ENCODE measurements around the gene FKBP10. TPM values are rescaled to one million over a fixed set of nuclear protein-coding genes. Genes with fewer than 3 reads are reported as not detected.

FKBP10 gene
- total and polyA plus RNA-seq, 9 of the 15 experiments (the other 6 are each of a cell fraction or from before 2014, with no cell fraction given), result 0.03 to 3.0 (median 1.4) TPM; not detected in 1

DNA sequence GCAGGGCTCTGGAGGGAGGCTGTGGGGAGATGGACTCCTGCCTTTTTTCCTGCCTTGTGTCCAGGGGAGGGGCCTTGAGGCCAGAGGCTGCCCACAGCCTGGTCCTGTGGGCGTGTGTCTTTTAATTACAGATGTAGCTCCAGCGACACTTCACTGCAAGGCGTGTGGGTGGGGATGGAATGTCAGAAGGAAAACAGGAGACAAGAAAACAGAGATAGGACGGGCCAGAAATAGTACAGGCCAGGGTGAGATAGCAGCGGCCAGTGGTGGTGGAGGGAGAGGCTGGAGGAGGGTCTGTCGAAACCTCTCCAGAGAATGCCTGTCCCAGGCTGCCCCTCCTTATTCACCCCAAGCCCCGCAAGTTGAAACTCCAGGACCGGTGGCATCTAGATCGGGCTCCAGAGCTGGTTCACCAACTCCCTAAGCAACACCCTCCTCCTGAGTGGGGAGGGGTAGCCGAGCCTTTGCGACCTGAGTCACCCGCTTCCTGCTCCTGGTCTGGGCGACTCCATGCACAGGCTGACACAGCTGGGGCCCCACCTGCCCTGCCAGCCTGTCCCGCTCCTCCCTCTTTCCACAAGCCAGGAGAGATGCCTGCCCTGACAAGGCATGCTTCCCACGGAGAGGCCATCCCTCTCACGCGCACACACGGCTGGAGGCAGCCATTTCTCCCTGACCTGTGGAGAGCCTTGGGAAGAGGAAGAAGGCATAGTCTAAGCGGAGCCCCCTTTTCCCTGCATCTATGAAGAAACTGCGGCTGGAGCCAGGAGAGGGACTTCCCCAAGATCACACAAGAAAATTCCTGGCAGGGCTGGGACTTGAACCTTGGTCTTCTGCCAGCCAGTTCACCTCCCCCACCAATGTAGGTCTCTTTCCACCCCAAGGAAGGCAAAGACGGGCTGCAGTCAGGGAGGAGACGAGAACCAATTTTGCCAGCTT, 19.7 kb upstream of the FKBP10 start (continued):
- TF ChIP-seq, protein P1, sequence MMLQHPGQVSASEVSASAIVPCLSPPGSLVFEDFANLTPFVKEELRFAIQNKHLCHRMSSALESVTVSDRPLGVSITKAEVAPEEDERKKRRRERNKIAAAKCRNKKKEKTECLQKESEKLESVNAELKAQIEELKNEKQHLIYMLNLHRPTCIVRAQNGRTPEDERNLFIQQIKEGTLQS (IDR thresholded peaks at IDR 0.05), result peak; percentile 35
- TF ChIP-seq, protein P1 (CRISPR knock-in tag; conservative IDR thresholded peaks at IDR 0.05), result no peak
- TF ChIP-seq, protein P2, sequence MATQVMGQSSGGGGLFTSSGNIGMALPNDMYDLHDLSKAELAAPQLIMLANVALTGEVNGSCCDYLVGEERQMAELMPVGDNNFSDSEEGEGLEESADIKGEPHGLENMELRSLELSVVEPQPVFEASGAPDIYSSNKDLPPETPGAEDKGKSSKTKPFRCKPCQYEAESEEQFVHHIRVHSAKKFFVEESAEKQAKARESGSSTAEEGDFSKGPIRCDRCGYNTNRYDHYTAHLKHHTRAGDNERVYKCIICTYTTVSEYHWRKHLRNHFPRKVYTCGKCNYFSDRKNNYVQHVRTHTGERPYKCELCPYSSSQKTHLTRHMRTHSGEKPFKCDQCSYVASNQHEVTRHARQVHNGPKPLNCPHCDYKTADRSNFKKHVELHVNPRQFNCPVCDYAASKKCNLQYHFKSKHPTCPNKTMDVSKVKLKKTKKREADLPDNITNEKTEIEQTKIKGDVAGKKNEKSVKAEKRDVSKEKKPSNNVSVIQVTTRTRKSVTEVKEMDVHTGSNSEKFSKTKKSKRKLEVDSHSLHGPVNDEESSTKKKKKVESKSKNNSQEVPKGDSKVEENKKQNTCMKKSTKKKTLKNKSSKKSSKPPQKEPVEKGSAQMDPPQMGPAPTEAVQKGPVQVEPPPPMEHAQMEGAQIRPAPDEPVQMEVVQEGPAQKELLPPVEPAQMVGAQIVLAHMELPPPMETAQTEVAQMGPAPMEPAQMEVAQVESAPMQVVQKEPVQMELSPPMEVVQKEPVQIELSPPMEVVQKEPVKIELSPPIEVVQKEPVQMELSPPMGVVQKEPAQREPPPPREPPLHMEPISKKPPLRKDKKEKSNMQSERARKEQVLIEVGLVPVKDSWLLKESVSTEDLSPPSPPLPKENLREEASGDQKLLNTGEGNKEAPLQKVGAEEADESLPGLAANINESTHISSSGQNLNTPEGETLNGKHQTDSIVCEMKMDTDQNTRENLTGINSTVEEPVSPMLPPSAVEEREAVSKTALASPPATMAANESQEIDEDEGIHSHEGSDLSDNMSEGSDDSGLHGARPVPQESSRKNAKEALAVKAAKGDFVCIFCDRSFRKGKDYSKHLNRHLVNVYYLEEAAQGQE (IDR thresholded peaks at IDR 0.05; ENCODE audit: borderline replicate concordance), result peak; percentile 12; the same call in 1 of the 2 replicates
- TF ChIP-seq, protein P2 (CRISPR knock-in tag; IDR thresholded peaks at IDR 0.05; ENCODE audit: low read depth), result no peak
- TF ChIP-seq RBM25 (IDR thresholded peaks at IDR 0.05; ENCODE audit: low read depth, low read length, severe bottlenecking) (no peak), TEAD1 (CRISPR knock-in tag; IDR thresholded peaks at IDR 0.05) (peak in 1 of 2 experiments; percentile 82; a peak in 3 of 4 replicates), NCOA6 (IDR thresholded peaks at IDR 0.05) (no peak), SMAD4 (CRISPR knock-in tag; conservative IDR thresholded peaks at IDR 0.05) (peak; percentile 84)
- TF ChIP-seq, protein P3, sequence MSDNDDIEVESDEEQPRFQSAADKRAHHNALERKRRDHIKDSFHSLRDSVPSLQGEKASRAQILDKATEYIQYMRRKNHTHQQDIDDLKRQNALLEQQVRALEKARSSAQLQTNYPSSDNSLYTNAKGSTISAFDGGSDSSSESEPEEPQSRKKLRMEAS (CRISPR knock-in tag; IDR thresholded peaks at IDR 0.05), result 0 out of 2 replicates have a peak, but pooled peaks have one; percentile 16

Data from K562 (cell line).